OCI-LY7 (cell line): ENCODE data around the gene MRPL23. TPM values are rescaled to one million over a fixed set of nuclear protein-coding genes. Genes with fewer than 3 reads are reported as not detected.

Experiments
- BruUV-seq: library from RNA; stranded (reverse); fragments of 400-500 nt; replicated peaks from 2 replicates; lab custom pipeline; 2021; lab: Mats Ljungman, UMichigan
- CTCF ChIA-PET: fragments of 300-600 bp; sonication (Branson Sonifier 250); formaldehyde crosslinking; loops from one replicate; lab custom pipeline; 2022; ENCODE audit warnings: antibody characterized with exemption; ENCODE audit not compliant: unreplicated experiment; lab: Charles Lee
- POLR2A ChIA-PET: fragments of 300-600 bp; sonication (Branson Sonifier 250); formaldehyde crosslinking; loops from one replicate; lab custom pipeline; 2022; ENCODE audit warnings: antibody characterized with exemption; lab: Charles Lee
- DNase-seq: peaks from one replicate; pipeline ENCODE4 v3.0.0-alpha.2; 2015; ENCODE audit warnings: low spot score
- H2AFZ ChIP-seq: fragments of 200-600 bp; sonication (generic), shearing (Covaris generic); 2 replicates; pipeline ENCODE4 v1.6.1; 2014; ENCODE audit warnings: mild to moderate bottlenecking, antibody characterized with exemption, low read length, moderate library complexity
- H3K27ac ChIP-seq: fragments of 200-600 bp; sonication (generic); 2 replicates; pipeline ENCODE4 v1.5.1; 2014; ENCODE audit warnings: mixed run types, low read depth, mild to moderate bottlenecking, moderate library complexity, low read length, inconsistent platforms; ENCODE audit not compliant: poor library complexity, severe bottlenecking
- H3K36me3 ChIP-seq: fragments of 200-600 bp; sonication (generic); 2 replicates; pipeline ENCODE4 v1.6.1; 2014; ENCODE audit warnings: mild to moderate bottlenecking, antibody characterized with exemption, low read length, moderate library complexity, mixed read lengths; ENCODE audit not compliant: insufficient read depth
- H3K4me1 ChIP-seq: fragments of 200-600 bp; sonication (generic); 2 replicates; pipeline ENCODE4 v1.5.1; 2014; ENCODE audit warnings: mild to moderate bottlenecking, low read length; ENCODE audit not compliant: insufficient read depth, poor library complexity, severe bottlenecking
- H3K4me2 ChIP-seq: fragments of 200-600 bp; sonication (generic); 2 replicates; pipeline ENCODE4 v1.6.1; 2014; ENCODE audit warnings: mild to moderate bottlenecking, low read length
- H3K4me3 ChIP-seq: fragments of 200-600 bp; sonication (generic); 2 replicates; pipeline ENCODE4 v1.5.1; 2014; ENCODE audit warnings: mild to moderate bottlenecking, low read depth, low read length; ENCODE audit not compliant: poor library complexity, severe bottlenecking
- H3K79me2 ChIP-seq: fragments of 200-600 bp; sonication (generic); 2 replicates; pipeline ENCODE4 v1.6.1; 2016; ENCODE audit warnings: low read depth, mild to moderate bottlenecking, low read length, moderate library complexity, mixed read lengths; ENCODE audit not compliant: insufficient read depth
- H3K9me2 ChIP-seq: fragments of 200-600 bp; sonication (generic); 2 replicates; pipeline ENCODE4 v1.6.1; 2016; ENCODE audit warnings: mild to moderate bottlenecking, low read length, mixed read lengths; ENCODE audit not compliant: insufficient read depth
- H3K9me3 ChIP-seq: fragments of 200-600 bp; sonication (generic); 2 replicates; pipeline ENCODE4 v1.6.1; 2014; ENCODE audit warnings: mild to moderate bottlenecking, mixed run types, low read length, mixed read lengths
- H4K20me1 ChIP-seq: fragments of 200-600 bp; sonication (generic); 2 replicates; pipeline ENCODE4 v1.6.1; 2014; ENCODE audit warnings: mild to moderate bottlenecking, antibody characterized with exemption, low read length, moderate library complexity, mixed read lengths; ENCODE audit not compliant: insufficient read depth
- EZH2phosphoT487 ChIP-seq: fragments of 200-600 bp; sonication (generic); IDR thresholded peaks from 2 replicates; pipeline ENCODE4 v1.6.1; 2018; ENCODE audit warnings: low read depth, borderline replicate concordance, mild to moderate bottlenecking, mixed run types, antibody characterized with exemption, low read length, moderate library complexity, mixed read lengths
- intact Hi-C: fragments of 100-400 bp; cut with micrococcal nuclease; formaldehyde crosslinking; loops from one replicate; pipeline ENCODE4 v1.10.0; 2022; ENCODE audit not compliant: unreplicated experiment
- total RNA-seq, 2 experiments: library from RNA; depleted of rRNA in 1 of 2; stranded (reverse); fragments of >200 nt in 1 of 2; shearing (Covaris generic) in 1 of 2; gene quantifications; 2 replicates each; pipeline ENCODE4 v1.2.3, GENCODE V29; 2014 to 2022
- TF ChIP-seq, protein P1 (sequence below): fragments of 200-600 bp; sonication (generic); conservative IDR thresholded peaks from 2 replicates; pipeline ENCODE4 v1.5.1; 2014; ENCODE audit warnings: mild to moderate bottlenecking, antibody characterized with exemption, low read length, moderate library complexity, mixed read lengths

The MRPL23 gene
- total RNA-seq, 2 experiments from 2014 or later: 131 to 149 TPM

DNA sequence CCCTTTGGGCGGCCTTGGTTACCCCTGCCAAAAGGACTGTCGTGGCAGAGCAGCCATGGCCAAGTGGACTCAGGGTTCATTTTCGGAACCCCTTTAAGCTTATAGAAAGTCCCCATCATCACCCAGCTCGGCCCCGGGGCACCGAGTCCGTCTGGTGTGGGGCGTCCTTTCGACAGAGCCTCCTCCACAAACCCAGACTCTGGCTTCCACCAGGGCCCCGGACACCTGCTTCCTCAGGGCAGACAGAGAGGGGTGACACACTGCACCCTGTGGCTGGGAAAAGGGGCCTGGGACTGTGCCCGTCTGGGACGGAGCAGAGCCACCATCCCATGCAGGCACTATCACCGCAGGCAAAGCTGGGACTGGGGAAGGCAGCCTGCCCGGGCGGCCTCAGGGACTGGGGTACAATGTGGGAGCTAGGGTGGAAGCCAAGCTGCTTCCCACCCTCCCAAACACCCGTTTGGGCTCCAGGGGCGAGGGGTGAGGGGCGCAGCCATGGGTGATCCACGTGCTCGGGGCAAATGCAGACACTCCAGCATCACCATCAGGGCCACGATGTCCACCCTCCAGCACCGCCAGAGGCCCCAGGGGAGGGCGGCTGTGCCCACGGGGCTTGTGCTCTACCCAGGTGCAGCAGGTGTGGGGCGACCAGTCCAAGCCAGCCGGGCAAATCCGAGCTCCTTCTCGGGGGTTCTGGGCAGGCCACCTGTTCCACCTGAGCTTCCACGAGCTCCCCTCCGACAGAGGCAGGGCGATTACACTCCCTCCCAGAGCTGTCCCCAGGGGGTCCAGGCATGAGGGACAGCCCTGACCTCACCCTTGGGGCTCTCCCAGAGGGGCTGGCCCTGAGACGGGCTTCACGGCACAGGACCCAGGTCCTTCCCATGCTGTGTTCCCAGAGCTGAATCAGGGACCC, 11.7 kb upstream of the MRPL23 start:
- Histone ChIP-seq H3K79me2 (no peaks in the 10 kb centered on the region), H3K9me2 (no peaks in the 10 kb centered on the region), H3K4me3 (no peak overlapping the region), H3K9me3 (no peaks in the 10 kb centered on the region), H3K27ac (no peak overlapping the region), H3K4me2 (no peak overlapping the region), H4K20me1 (no peaks in the 10 kb centered on the region), H2AFZ (no peak overlapping the region), H3K36me3 (no peaks in the 10 kb centered on the region), H3K4me1 (no peaks in the 10 kb centered on the region)
- POLR2A ChIA-PET: no interaction called here
- no TSS peak for BruUV-seq
- DNase-seq: no peak
- intact Hi-C loops: loop anchor here (2.0 kb wide), 1 partner anchor 23 kb away; no protein-coding TSS in a partner anchor
- CTCF ChIA-PET: no interaction called here
- no peak for TF ChIP-seq EZH2phosphoT487
- TF ChIP-seq, protein P1, sequence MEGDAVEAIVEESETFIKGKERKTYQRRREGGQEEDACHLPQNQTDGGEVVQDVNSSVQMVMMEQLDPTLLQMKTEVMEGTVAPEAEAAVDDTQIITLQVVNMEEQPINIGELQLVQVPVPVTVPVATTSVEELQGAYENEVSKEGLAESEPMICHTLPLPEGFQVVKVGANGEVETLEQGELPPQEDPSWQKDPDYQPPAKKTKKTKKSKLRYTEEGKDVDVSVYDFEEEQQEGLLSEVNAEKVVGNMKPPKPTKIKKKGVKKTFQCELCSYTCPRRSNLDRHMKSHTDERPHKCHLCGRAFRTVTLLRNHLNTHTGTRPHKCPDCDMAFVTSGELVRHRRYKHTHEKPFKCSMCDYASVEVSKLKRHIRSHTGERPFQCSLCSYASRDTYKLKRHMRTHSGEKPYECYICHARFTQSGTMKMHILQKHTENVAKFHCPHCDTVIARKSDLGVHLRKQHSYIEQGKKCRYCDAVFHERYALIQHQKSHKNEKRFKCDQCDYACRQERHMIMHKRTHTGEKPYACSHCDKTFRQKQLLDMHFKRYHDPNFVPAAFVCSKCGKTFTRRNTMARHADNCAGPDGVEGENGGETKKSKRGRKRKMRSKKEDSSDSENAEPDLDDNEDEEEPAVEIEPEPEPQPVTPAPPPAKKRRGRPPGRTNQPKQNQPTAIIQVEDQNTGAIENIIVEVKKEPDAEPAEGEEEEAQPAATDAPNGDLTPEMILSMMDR: no peak

GRCh38 chr11:1936072-1936780, 10.9 kb upstream of the MRPL23 start:
- ChIA-PET CTCF (no interaction called here), POLR2A (no interaction called here)
- Histone ChIP-seq H2AFZ (no peak overlapping the region), H3K4me1 (no peaks in the 10 kb centered on the region), H3K9me3 (no peaks in the 10 kb centered on the region), H3K36me3 (no peaks in the 10 kb centered on the region), H4K20me1 (no peaks in the 10 kb centered on the region), H3K27ac (no peak overlapping the region), H3K4me2 (no peak overlapping the region), H3K79me2 (no peaks in the 10 kb centered on the region), H3K9me2 (no peaks in the 10 kb centered on the region), H3K4me3 (no peak overlapping the region)
- DNase-seq: no peak
- intact Hi-C loops: no loop called here
- TF ChIP-seq EZH2phosphoT487: no peak
- TF ChIP-seq, protein P1: no peak
- no TSS peak for BruUV-seq
